Nephron (organoid): ENCODE data around the gene ARL2.

Experiments
- H3K27ac Mint-ChIP-seq, 3 experiments: 2 replicates each; pipeline ENCODE4 v1.8.0; 2020; ENCODE audit warnings: mixed read lengths in 3 of 3, mild to moderate bottlenecking in 2 of 3, moderate library complexity in 1 of 3
- H3K27me3 Mint-ChIP-seq: 2 replicates; pipeline ENCODE4 v1.8.0; 2021; ENCODE audit warnings: low read depth, mild to moderate bottlenecking, moderate library complexity, mixed read lengths
- H3K36me3 Mint-ChIP-seq: 2 replicates; pipeline ENCODE4 v1.8.0; 2020; ENCODE audit warnings: low read depth, mixed read lengths
- H3K4me1 Mint-ChIP-seq: 2 replicates; pipeline ENCODE4 v1.8.0; 2020; ENCODE audit warnings: mixed read lengths
- H3K4me3 Mint-ChIP-seq, 3 experiments: 2 replicates each; pipeline ENCODE4 v1.8.0; 2020; ENCODE audit warnings: mild to moderate bottlenecking in 3 of 3, mixed read lengths in 3 of 3, moderate library complexity in 2 of 3
- H3K9me3 Mint-ChIP-seq: 2 replicates; pipeline ENCODE4 v1.8.0; 2020; ENCODE audit warnings: mixed read lengths
- TF ChIP-seq, protein P1 (sequence below), 3 experiments: fragments of 200-600 bp; sonication (generic); IDR thresholded peaks; one replicate each; pipeline ENCODE4 v1.5.0; 2021; ENCODE audit warnings: antibody characterized with exemption in 3 of 3; ENCODE audit not compliant: unreplicated experiment in 3 of 3

Gene ARL2

DNA sequence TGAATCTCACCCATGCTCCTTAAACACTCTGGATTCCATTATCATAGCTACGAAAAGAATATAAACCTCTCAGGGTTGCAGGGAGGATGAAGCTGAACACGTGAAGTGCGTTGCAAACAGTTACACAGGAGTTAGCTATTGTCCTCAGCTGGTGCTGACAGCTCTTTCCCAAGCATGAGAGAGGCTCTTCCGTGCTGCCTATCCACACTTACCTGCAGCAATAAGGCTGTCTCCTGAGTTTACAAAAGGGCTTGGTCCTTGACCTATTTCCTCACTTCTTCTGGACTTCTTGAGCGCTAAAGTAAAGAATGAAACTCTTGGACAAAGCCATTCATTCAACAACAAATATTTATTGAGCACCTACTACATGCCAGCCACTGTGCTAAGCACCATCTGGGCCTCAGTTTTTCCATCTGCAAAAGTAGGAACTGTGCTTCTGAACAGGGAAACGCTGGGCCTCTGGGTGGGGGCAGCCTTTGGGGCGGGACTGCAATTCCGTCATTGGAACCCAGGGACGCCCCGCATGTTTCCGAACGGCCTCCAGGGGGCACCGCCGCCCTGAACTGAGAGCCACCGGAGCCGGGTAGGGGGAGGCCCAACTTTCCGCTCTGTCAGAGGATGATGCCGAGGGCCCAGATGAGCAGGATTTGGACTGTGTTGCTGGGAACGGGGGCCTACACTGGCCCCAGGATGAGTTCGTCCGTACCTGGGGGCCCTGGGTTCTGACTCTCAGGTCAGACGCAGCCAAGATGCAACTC, 651 bp upstream of the ARL2 start:
- Mint-ChIP-seq H3K4me1 (peaks cover 8% of the 10 kb centered on the region), H3K36me3 (peaks cover 20% of the 10 kb centered on the region), H3K4me3 (peak overlapping the region; percentile 87 to 94 (median 92)), H3K27me3 (peaks cover 3% of the 10 kb centered on the region), H3K27ac (peak overlapping the region; percentile 96 to 98 (median 97)), H3K9me3 (peaks cover 4% of the 10 kb centered on the region)
- TF ChIP-seq, protein P1, sequence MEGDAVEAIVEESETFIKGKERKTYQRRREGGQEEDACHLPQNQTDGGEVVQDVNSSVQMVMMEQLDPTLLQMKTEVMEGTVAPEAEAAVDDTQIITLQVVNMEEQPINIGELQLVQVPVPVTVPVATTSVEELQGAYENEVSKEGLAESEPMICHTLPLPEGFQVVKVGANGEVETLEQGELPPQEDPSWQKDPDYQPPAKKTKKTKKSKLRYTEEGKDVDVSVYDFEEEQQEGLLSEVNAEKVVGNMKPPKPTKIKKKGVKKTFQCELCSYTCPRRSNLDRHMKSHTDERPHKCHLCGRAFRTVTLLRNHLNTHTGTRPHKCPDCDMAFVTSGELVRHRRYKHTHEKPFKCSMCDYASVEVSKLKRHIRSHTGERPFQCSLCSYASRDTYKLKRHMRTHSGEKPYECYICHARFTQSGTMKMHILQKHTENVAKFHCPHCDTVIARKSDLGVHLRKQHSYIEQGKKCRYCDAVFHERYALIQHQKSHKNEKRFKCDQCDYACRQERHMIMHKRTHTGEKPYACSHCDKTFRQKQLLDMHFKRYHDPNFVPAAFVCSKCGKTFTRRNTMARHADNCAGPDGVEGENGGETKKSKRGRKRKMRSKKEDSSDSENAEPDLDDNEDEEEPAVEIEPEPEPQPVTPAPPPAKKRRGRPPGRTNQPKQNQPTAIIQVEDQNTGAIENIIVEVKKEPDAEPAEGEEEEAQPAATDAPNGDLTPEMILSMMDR (IDR thresholded peaks at IDR 0.05; ENCODE audit: unreplicated experiment in 3 of 3) = peak in 2 of 3 experiments; percentile 73 to 79

DNA sequence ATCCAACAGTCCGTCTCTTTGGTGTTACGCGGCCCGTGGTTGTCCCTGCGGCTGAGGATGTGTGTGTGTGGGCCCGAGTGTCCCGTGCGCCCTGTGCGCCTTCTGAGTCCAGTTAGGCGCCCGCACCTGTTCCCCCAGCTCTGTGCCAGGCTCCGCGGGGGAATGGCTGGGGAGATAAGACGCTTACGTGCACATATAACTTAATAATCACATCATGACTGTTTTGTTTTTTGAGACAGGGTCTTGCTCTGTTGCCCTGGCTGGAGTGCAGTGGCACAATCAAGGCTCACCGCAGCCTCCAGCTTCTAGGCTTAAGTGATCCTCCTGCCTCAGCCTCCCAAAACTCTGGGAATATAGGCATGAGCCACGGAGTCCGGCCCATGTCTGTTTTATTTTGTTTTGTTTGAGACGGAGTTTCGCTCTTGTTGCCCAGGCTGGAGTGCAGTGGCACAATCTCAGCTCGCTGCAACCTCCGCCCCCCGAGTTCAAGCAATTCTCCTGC, 817 bp downstream of the ARL2 start:
- Mint-ChIP-seq H3K4me3 (peak overlapping the region; percentile 85 to 91 (median 89)), H3K36me3 (peaks cover 28% of the 10 kb centered on the region), H3K9me3 (peaks cover 4% of the 10 kb centered on the region), H3K27me3 (peaks cover 3% of the 10 kb centered on the region), H3K4me1 (peaks cover 8% of the 10 kb centered on the region), H3K27ac (peak overlapping the region; percentile 45 to 88 (median 72))
- TF ChIP-seq, protein P1 (IDR thresholded peaks at IDR 0.05; ENCODE audit: unreplicated experiment in 3 of 3) = no peak

DNA sequence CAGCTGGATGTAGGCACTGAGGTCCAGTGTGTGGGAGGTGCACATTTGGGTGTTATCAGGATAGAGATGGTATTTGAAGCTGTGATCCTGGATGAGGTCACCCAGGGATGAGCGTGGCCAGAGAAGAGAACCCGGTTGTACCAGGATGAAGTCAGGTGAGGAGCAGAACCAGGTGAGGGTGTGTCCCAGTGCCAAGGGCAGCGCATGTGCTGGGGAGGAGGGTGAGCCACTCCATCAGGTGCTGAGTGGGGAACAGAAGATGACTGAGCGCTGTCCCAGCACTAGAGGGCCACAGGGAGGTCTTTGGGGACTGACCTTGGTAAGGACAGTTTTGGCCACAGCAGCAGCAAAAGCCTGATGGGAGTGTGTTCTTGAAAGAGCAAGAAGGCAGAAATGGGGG, 2.7 kb downstream of the ARL2 start:
- peaks cover 3% of the 10 kb centered on the region for H3K27me3 Mint-ChIP-seq
- peaks cover 4% of the 10 kb centered on the region for H3K9me3 Mint-ChIP-seq
- peaks cover 8% of the 10 kb centered on the region for H3K4me1 Mint-ChIP-seq
- peaks cover 29% of the 10 kb centered on the region for H3K36me3 Mint-ChIP-seq
- H3K27ac Mint-ChIP-seq = no peak overlapping the region
- peak overlapping the region; percentile 22 to 61 (median 49) for H3K4me3 Mint-ChIP-seq
- TF ChIP-seq, protein P1 (IDR thresholded peaks at IDR 0.05; ENCODE audit: unreplicated experiment in 3 of 3) = no peak

DNA sequence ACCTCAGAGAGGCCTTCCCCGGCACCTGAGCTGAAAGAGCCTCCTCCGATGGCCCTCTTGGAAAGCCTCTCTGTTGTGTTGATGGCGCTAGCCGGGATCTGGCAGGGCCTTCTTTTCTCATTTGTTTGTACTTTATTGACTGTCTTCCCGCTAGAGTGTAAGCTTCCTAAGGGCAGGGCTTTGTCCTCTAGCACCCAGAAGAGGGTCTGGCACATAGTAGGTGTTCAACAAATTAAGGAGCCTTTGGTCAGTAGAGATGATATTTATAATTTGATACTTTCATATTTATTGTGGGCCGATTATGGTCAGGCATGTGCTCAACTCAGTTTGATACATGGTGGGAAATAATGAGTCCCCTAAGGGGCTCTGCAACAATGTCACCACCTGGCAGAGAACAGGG, 4.0 kb downstream of the ARL2 start:
- Mint-ChIP-seq H3K27me3 (peaks cover 3% of the 10 kb centered on the region), H3K4me3 (peak overlapping the region in 2 of 3 experiments; percentile 5 to 27), H3K27ac (no peak overlapping the region), H3K4me1 (peaks cover 8% of the 10 kb centered on the region), H3K36me3 (peaks cover 35% of the 10 kb centered on the region), H3K9me3 (peaks cover 4% of the 10 kb centered on the region)
- TF ChIP-seq, protein P1 (IDR thresholded peaks at IDR 0.05; ENCODE audit: unreplicated experiment in 3 of 3) = no peak

DNA sequence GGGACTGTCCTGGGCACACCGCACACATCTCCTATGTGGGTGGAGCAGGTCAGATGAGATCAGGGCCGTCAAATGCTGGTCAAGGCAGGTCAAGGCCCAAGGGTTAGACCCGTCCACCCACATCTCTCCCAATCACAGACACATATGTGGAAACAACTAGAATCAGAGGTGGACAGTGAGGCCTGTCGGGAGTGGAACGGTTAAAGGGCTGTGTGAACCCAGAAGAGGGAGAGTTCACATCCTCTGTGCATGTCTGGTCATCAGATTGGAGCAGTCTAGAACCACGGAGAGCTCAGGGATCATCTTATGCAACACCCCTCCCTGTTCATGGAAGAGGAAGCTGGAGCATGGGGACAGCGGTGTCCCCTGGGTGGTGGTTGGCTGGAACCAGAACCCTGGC, 5.9 kb downstream of the ARL2 start:
- peaks cover 5% of the 10 kb centered on the region for H3K4me1 Mint-ChIP-seq
- no peak overlapping the region for H3K4me3 Mint-ChIP-seq
- H3K27me3 Mint-ChIP-seq = peaks cover 3% of the 10 kb centered on the region
- TF ChIP-seq, protein P1 (IDR thresholded peaks at IDR 0.05; ENCODE audit: unreplicated experiment in 3 of 3) = no peak
- H3K27ac Mint-ChIP-seq = no peak overlapping the region
- H3K9me3 Mint-ChIP-seq = peaks cover 4% of the 10 kb centered on the region
- H3K36me3 Mint-ChIP-seq = peaks cover 35% of the 10 kb centered on the region

DNA sequence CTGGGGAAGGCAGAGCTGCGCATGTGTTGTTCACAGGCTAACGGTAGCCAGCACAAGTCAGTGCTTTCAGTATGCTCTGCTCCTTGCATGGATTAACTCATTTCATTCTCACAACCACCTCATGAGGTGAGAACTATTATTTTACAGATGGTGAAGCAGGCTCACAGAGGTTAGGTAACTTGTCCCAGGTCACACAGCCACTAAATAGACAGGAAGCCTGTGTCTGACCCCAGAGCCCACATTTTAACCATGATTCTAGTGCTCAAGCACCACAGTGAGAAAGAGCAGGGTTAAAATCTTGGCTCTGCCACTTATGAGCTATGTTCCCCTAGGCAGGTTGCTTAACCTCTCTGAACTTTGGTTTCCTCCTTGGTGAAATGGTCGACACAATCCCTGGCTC, 7.0 kb downstream of the ARL2 start:
- H3K9me3 Mint-ChIP-seq = peaks cover 4% of the 10 kb centered on the region
- no peak overlapping the region for H3K4me3 Mint-ChIP-seq
- H3K36me3 Mint-ChIP-seq = peaks cover 35% of the 10 kb centered on the region
- TF ChIP-seq, protein P1 (IDR thresholded peaks at IDR 0.05; ENCODE audit: unreplicated experiment in 3 of 3) = no peak
- no peak overlapping the region for H3K27ac Mint-ChIP-seq
- peaks cover 3% of the 10 kb centered on the region for H3K27me3 Mint-ChIP-seq
- H3K4me1 Mint-ChIP-seq = peaks cover 5% of the 10 kb centered on the region
